HFF-Myc (cell line): ENCODE results near the gene HSDL2.

Source experiments
- DNase-seq: peaks from one replicate; pipeline ENCODE4 v3.0.0-alpha.2; 2011; ENCODE audit warnings: low read depth; ENCODE audit errors: extremely low read depth
- H3K4me3 ChIP-seq: replicated peaks from 2 replicates; pipeline ENCODE4 v1.5.1; 2011; ENCODE audit warnings: low read depth, mild to moderate bottlenecking, control low read depth, low read length
- CTCF ChIP-seq: IDR thresholded peaks from 2 replicates; pipeline ENCODE4 v1.5.1; 2012; ENCODE audit warnings: mild to moderate bottlenecking, low read depth, low read length, control low read depth; ENCODE audit errors: missing control alignments

The HSDL2 gene

GRCh38 chr9:112496074-112496722 lies 116.3 kb downstream of the HSDL2 start:
- no peak for DNase-seq
- no peak overlapping the region for H3K4me3 ChIP-seq
- no peak for TF ChIP-seq CTCF

DNA sequence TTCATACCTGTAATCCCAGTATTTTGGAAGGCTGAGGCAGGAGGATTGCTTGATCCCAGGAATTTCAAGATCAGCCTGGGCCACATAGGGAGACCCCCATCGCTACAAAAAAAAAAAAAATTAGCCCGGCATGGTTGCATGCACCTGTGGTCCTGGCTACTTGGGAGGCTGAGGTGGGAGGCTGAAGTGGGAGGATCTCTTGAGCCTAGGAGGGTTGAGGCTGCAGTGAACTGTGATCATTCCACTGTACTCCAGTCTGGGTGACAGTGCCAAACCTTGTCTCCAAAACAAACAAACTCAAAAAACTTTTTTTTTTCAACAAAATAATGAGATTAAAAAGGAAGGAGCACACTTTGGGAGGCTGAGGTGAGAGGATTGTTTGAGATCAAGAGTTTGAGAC lies 120.9 kb downstream of the HSDL2 start:
- DNase-seq, result no peak
- H3K4me3 ChIP-seq, result no peak overlapping the region
- no peak for TF ChIP-seq CTCF

DNA sequence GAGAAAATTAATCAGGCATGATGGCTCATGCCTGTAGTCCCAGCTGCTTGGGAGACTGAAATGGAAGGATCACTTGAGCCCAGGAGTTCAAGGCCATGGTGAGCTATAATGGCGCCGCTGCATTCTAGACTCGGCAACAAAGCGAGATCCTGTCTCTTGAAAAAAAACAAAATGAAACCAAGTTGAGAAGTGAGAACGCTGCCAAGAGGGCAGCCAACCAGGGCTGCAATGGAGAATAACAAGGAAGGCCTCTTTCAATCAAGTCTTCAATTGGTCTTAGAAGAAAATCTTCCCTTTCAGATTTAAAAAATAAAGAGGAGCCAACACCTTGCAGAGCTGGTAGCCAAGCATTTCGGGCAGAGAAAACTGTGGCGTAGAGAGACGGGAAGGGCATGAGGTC lies 121.4 kb downstream of the HSDL2 start:
- TF ChIP-seq CTCF, result no peak
- no peak for DNase-seq
- no peak overlapping the region for H3K4me3 ChIP-seq

DNA sequence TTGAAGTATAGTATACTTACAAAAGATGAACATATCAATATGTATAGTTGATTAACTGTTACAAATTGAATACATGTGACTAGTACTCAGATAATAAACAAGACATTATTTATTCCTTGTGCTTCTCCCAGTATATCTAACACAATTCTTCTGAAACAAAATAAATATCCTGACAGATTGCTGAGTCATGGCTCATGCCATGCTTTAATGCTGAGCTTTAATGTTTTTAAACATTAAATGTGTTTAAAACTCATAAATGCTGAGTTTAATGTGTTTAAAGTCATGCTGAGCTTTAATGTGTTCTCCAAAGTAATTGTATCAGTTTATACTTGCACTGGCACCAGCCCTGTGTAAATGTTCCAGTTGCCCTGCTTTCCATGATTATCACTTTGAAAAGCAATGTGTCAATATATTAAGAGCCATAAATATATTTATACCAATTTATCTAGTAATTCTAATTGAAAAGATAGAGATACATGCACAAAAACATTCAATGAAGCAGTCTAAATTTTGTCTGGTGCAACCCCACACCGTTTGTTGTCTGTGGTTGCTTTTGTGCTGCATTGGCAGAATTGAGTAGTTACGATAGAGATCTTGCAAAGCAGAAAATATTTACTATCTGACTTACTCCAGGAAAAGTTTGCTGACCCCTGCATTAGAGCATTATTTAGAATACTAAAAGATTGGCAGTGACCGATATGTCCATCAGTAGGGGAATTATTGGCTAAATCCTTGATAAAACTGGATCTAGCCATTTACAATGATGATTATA lies 122.5 kb downstream of the HSDL2 start:
- no peak for DNase-seq
- no peak overlapping the region for H3K4me3 ChIP-seq
- no peak for TF ChIP-seq CTCF

DNA sequence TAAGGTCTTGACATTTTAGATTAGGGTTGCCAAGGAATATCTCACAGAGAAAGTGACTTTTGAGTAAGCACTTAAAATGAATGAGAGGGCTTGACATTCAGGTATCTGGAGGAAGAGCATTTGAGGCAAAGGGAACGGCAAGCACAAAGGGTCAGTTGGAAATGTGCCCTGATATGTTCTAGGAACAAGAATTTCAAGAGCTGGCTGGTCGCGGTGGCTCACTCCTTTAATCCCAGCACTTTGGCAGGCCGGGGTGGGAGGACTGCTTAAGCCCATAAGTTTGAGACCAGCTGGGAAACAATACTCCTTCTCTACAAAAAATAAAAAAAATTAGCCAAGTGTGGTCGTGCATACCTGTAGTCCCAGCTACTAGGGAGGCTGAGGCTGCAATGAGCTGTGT lies 123.3 kb downstream of the HSDL2 start:
- no peak for TF ChIP-seq CTCF
- DNase-seq, result no peak

DNA sequence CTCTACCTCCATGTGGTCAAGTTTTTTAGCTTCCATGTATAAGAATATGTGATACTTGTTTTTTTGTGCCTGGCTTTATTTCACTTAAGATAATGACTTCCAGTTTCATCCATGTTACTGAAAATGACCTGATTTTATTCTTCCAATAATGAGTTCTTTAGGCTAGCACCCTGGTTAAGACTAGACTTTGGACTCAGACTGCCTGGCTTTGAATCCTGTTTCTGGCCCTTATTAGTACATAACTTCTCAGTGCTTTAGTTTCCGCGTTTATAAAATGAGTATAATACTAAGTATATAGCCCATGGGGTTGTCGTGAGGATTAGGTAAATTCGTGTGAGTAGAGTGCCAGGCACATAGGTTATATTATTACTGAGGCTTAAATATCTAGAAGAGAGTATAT lies 125.2 kb downstream of the HSDL2 start:
- H3K4me3 ChIP-seq, result no peak overlapping the region
- TF ChIP-seq CTCF, result no peak
- no peak for DNase-seq

More for the DNA sequence above, 123.3 kb downstream of the HSDL2 start:
- no peak overlapping the region for H3K4me3 ChIP-seq
